Glutamatergic neuron (in vitro differentiated cells): ENCODE measurements around the gene TMBIM6. TPM values are rescaled to one million over a fixed set of nuclear protein-coding genes. Genes with fewer than 3 reads are reported as not detected.

ENCODE experiments used
- DNase-seq: peaks from one replicate; pipeline ENCODE4 v3.0.0; 2022
- H3K27ac Mint-ChIP-seq: one replicate; pipeline ENCODE4 v1.8.0; 2020; ENCODE audit warnings: mild to moderate bottlenecking, mixed read lengths, inconsistent platforms; ENCODE audit not compliant: unreplicated experiment
- H3K27me3 Mint-ChIP-seq: one replicate; pipeline ENCODE4 v1.8.0; 2020; ENCODE audit warnings: mild to moderate bottlenecking, moderate library complexity, mixed read lengths, inconsistent platforms; ENCODE audit not compliant: unreplicated experiment
- H3K36me3 Mint-ChIP-seq: one replicate; pipeline ENCODE4 v1.8.0; 2020; ENCODE audit warnings: mild to moderate bottlenecking, mixed read lengths, inconsistent platforms; ENCODE audit not compliant: unreplicated experiment
- H3K4me1 Mint-ChIP-seq: one replicate; pipeline ENCODE4 v1.8.0; 2020; ENCODE audit warnings: mild to moderate bottlenecking, low read depth, mixed read lengths, inconsistent platforms; ENCODE audit not compliant: unreplicated experiment
- H3K4me3 Mint-ChIP-seq: one replicate; pipeline ENCODE4 v1.8.0; 2020; ENCODE audit warnings: mild to moderate bottlenecking, mixed read lengths, inconsistent platforms; ENCODE audit not compliant: unreplicated experiment
- H3K9me3 Mint-ChIP-seq: one replicate; pipeline ENCODE4 v1.8.0; 2020; ENCODE audit warnings: mild to moderate bottlenecking, moderate library complexity, mixed read lengths, inconsistent platforms; ENCODE audit not compliant: unreplicated experiment
- CTCF ChIP-seq: fragments of 200-600 bp; sonication (generic); IDR thresholded peaks from one replicate; pipeline ENCODE4 v1.5.0; 2021; ENCODE audit not compliant: partially characterized antibody, unreplicated experiment
- total RNA-seq: library from RNA; stranded (reverse); fragmentation: NEBNext Ultra II Directional; extraction: Animal tissue kit (Norgen Biotek cat#: 25700); gene quantifications from one replicate; pipeline ENCODE4 v1.2.1, GENCODE V29; 2021; ENCODE audit not compliant: unreplicated experiment

TMBIM6 gene
- total RNA-seq, 1 donor from 2014 or later, result 278 TPM

- Mint-ChIP-seq H3K27ac (no peak overlapping the region), H3K4me3 (no peak overlapping the region), H3K27me3 (peaks cover 9% of the 10 kb centered on the region), H3K9me3 (peaks cover 7% of the 10 kb centered on the region), H3K4me1 (peaks cover 32% of the 10 kb centered on the region), H3K36me3 (peaks cover 3% of the 10 kb centered on the region)
- no peak for DNase-seq
- TF ChIP-seq CTCF, result no peak
Observed at GRCh38 chr12:49803693-49804450, 62.5 kb downstream of the TMBIM6 start.

GRCh38 chr12:49804821-49805220, 63.5 kb downstream of the TMBIM6 start:
- peaks cover 5% of the 10 kb centered on the region for H3K9me3 Mint-ChIP-seq
- H3K27ac Mint-ChIP-seq, result no peak overlapping the region
- no peak overlapping the region for H3K4me3 Mint-ChIP-seq
- H3K36me3 Mint-ChIP-seq, result no peaks in the 10 kb centered on the region
- H3K27me3 Mint-ChIP-seq, result peaks cover 7% of the 10 kb centered on the region
- peaks cover 37% of the 10 kb centered on the region for H3K4me1 Mint-ChIP-seq
- TF ChIP-seq CTCF, result no peak
- no peak for DNase-seq

GRCh38 chr12:49805409-49805808, 64.1 kb downstream of the TMBIM6 start:
- peaks cover 5% of the 10 kb centered on the region for H3K9me3 Mint-ChIP-seq
- no peak overlapping the region for H3K4me3 Mint-ChIP-seq
- no peak overlapping the region for H3K27ac Mint-ChIP-seq

GRCh38 chr12:49806321-49806813, 65.0 kb downstream of the TMBIM6 start:
- H3K9me3 Mint-ChIP-seq, result peaks cover 4% of the 10 kb centered on the region
- H3K27me3 Mint-ChIP-seq, result peaks cover 11% of the 10 kb centered on the region
- DNase-seq, result no peak
- H3K4me1 Mint-ChIP-seq, result peaks cover 41% of the 10 kb centered on the region
- no peak overlapping the region for H3K4me3 Mint-ChIP-seq
- no peak overlapping the region for H3K27ac Mint-ChIP-seq
- TF ChIP-seq CTCF, result no peak
- no peaks in the 10 kb centered on the region for H3K36me3 Mint-ChIP-seq

More at GRCh38 chr12:49805409-49805808, 64.1 kb downstream of the TMBIM6 start:
- H3K4me1 Mint-ChIP-seq, result peaks cover 36% of the 10 kb centered on the region
- DNase-seq, result no peak
- no peaks in the 10 kb centered on the region for H3K36me3 Mint-ChIP-seq
- TF ChIP-seq CTCF, result no peak
- peaks cover 7% of the 10 kb centered on the region for H3K27me3 Mint-ChIP-seq

GRCh38 chr12:49806877-49807276, 65.5 kb downstream of the TMBIM6 start:
- Mint-ChIP-seq H3K4me3 (no peak overlapping the region), H3K27me3 (peaks cover 13% of the 10 kb centered on the region), H3K27ac (no peak overlapping the region), H3K4me1 (peaks cover 44% of the 10 kb centered on the region), H3K36me3 (no peaks in the 10 kb centered on the region), H3K9me3 (peaks cover 1% of the 10 kb centered on the region)
- no peak for DNase-seq
- no peak for TF ChIP-seq CTCF
